SK-N-SH treated with all-trans-retinoic acid at 6 μM for 48 hours (cell line): ENCODE data around the gene TBL1XR1.

ENCODE experiments used
- CSRNP3 ChIP-seq: fragments of 250-450 bp; sonication (Bioruptor Pico); IDR thresholded peaks from 2 replicates; pipeline ENCODE4 v1.5.1; 2021; ENCODE audit warnings: mild to moderate bottlenecking, moderate library complexity
- ISL1 ChIP-seq: fragments of 250-450 bp; sonication (Bioruptor Pico); IDR thresholded peaks from 2 replicates; pipeline ENCODE4 v2.1.2; 2022; ENCODE audit warnings: mild to moderate bottlenecking, moderate library complexity
- ZFP3 ChIP-seq: fragments of 250-450 bp; sonication (Bioruptor Pico); IDR thresholded peaks from 2 replicates; pipeline ENCODE4 v1.5.0; 2020; ENCODE audit warnings: mild to moderate bottlenecking, moderate library complexity

GRCh38 chr3:177221744-177222143, 24.5 kb upstream of the TBL1XR1 start:
- TF ChIP-seq ISL1, result no peak
- no peak for TF ChIP-seq ZFP3 (CRISPR knock-in tag)
- no peak for TF ChIP-seq CSRNP3
